ENCODE data around the gene MBTPS1.

The MBTPS1 gene

GRCh38 chr16:84111525-84111924, 5.2 kb downstream of the MBTPS1 start:
- no peaks in the 10 kb centered on the region for H4K20me1 ChIP-seq (ENCODE audit: insufficient read depth, low read length)
- H3K36me3 ChIP-seq (ENCODE audit: insufficient read depth, low read length) = peaks cover 7% of the 10 kb centered on the region; the same call in 1 of the 2 replicates
- no peak overlapping the region for H2AFZ ChIP-seq (ENCODE audit: low read length)
- peak overlapping the region; percentile 26; the same call in 1 of the 2 replicates for H3K4me2 ChIP-seq (ENCODE audit: low read length)
- H3K4me1 ChIP-seq (ENCODE audit: insufficient read depth, low read length, severe bottlenecking) = peaks cover 61% of the 10 kb centered on the region
- no peaks in the 10 kb centered on the region for H3K9me3 ChIP-seq (ENCODE audit: low read length)
- peak overlapping the region; percentile 37; the same call in 1 of the 2 replicates for H3K9ac ChIP-seq (ENCODE audit: low read length)
- H3K27me3 ChIP-seq (ENCODE audit: insufficient read depth, low read length) = no peaks in the 10 kb centered on the region
- no peaks in the 10 kb centered on the region for H3K9me2 ChIP-seq (ENCODE audit: low read depth, low read length)
- H3F3A ChIP-seq (ENCODE audit: insufficient read depth, low read length) = no peaks in the 10 kb centered on the region
- H3K4me3 ChIP-seq (ENCODE audit: low read depth, low read length, poor library complexity, severe bottlenecking) = no peak overlapping the region
- H3K79me2 ChIP-seq (ENCODE audit: insufficient read depth, low read length) = peaks cover 86% of the 10 kb centered on the region
- no peak for TF ChIP-seq CTCF (IDR thresholded peaks at IDR 0.05; ENCODE audit: low read length)
- TF ChIP-seq EZH2 (IDR thresholded peaks at IDR 0.05; ENCODE audit: borderline replicate concordance, low read length) = no peak
- peak overlapping the region; percentile 35 for H3K27ac ChIP-seq (ENCODE audit: low read depth, low read length, poor library complexity, severe bottlenecking)

- no peak overlapping the region; the same call in 1 of the 2 replicates for H3K4me2 ChIP-seq (ENCODE audit: low read length)
- H3K27me3 ChIP-seq (ENCODE audit: insufficient read depth, low read length) = no peaks in the 10 kb centered on the region
- no peaks in the 10 kb centered on the region for H3F3A ChIP-seq (ENCODE audit: insufficient read depth, low read length)
- peaks cover 68% of the 10 kb centered on the region for H3K4me1 ChIP-seq (ENCODE audit: insufficient read depth, low read length, severe bottlenecking)
- H3K79me2 ChIP-seq (ENCODE audit: insufficient read depth, low read length) = peaks cover 89% of the 10 kb centered on the region
- peak overlapping the region; percentile 35 for H3K27ac ChIP-seq (ENCODE audit: low read depth, low read length, poor library complexity, severe bottlenecking)
- H2AFZ ChIP-seq (ENCODE audit: low read length) = no peak overlapping the region
- H3K36me3 ChIP-seq (ENCODE audit: insufficient read depth, low read length) = peaks cover 7% of the 10 kb centered on the region; the same call in 1 of the 2 replicates
- no peaks in the 10 kb centered on the region for H4K20me1 ChIP-seq (ENCODE audit: insufficient read depth, low read length)
- TF ChIP-seq CTCF (IDR thresholded peaks at IDR 0.05; ENCODE audit: low read length) (no peak), EZH2 (IDR thresholded peaks at IDR 0.05; ENCODE audit: borderline replicate concordance, low read length) (no peak)
- no peaks in the 10 kb centered on the region for H3K9me3 ChIP-seq (ENCODE audit: low read length)
- no peak overlapping the region for H3K9ac ChIP-seq (ENCODE audit: low read length)
- H3K4me3 ChIP-seq (ENCODE audit: low read depth, low read length, poor library complexity, severe bottlenecking) = no peak overlapping the region
- H3K9me2 ChIP-seq (ENCODE audit: low read depth, low read length) = no peaks in the 10 kb centered on the region
Observed at GRCh38 chr16:84110527-84110926, 6.2 kb downstream of the MBTPS1 start.

GRCh38 chr16:84109598-84110335, 7.0 kb downstream of the MBTPS1 start:
- Histone ChIP-seq H3K4me1 (ENCODE audit: insufficient read depth, low read length, severe bottlenecking) (peaks cover 66% of the 10 kb centered on the region), H2AFZ (ENCODE audit: low read length) (no peak overlapping the region), H3K36me3 (ENCODE audit: insufficient read depth, low read length) (peaks cover 7% of the 10 kb centered on the region; the same call in 1 of the 2 replicates), H3K9me2 (ENCODE audit: low read depth, low read length) (no peaks in the 10 kb centered on the region), H3K4me3 (ENCODE audit: low read depth, low read length, poor library complexity, severe bottlenecking) (no peak overlapping the region), H3K4me2 (ENCODE audit: low read length) (0 out of 2 replicates have a peak overlapping the region, but pooled peaks have one; percentile 6), H3K9ac (ENCODE audit: low read length) (no peak overlapping the region; the same call in 1 of the 2 replicates), H3K27ac (ENCODE audit: low read depth, low read length, poor library complexity, severe bottlenecking) (peak overlapping the region; percentile 20), H4K20me1 (ENCODE audit: insufficient read depth, low read length) (no peaks in the 10 kb centered on the region), H3K27me3 (ENCODE audit: insufficient read depth, low read length) (no peaks in the 10 kb centered on the region), H3K9me3 (ENCODE audit: low read length) (no peaks in the 10 kb centered on the region), H3K79me2 (ENCODE audit: insufficient read depth, low read length) (peaks cover 89% of the 10 kb centered on the region), H3F3A (ENCODE audit: insufficient read depth, low read length) (no peaks in the 10 kb centered on the region)
- TF ChIP-seq CTCF (IDR thresholded peaks at IDR 0.05; ENCODE audit: low read length) = no peak

Measured in OCI-LY1 (cell line).